ENCODE data around the gene RRM2. TPM values are rescaled to one million over a fixed set of nuclear protein-coding genes. Genes with fewer than 3 reads are reported as not detected.
"Not testable (repeated sequence)": the region's sequence is repeated elsewhere in the genome, so short reads cannot be mapped to it uniquely, and the experiment has no call there.

Gene RRM2
- total RNA-seq, 1 donor from 2014 or later = 5.4 TPM

GRCh38 chr2:10091182-10091888, 31.2 kb upstream of the RRM2 start:
- peak; percentile 54 for DNase-seq (ENCODE audit: low spot score)

- DNase-seq (ENCODE audit: low spot score) = not testable (repeated sequence)
Measured at GRCh38 chr2:10091889-10092244, 30.7 kb upstream of the RRM2 start.

DNA sequence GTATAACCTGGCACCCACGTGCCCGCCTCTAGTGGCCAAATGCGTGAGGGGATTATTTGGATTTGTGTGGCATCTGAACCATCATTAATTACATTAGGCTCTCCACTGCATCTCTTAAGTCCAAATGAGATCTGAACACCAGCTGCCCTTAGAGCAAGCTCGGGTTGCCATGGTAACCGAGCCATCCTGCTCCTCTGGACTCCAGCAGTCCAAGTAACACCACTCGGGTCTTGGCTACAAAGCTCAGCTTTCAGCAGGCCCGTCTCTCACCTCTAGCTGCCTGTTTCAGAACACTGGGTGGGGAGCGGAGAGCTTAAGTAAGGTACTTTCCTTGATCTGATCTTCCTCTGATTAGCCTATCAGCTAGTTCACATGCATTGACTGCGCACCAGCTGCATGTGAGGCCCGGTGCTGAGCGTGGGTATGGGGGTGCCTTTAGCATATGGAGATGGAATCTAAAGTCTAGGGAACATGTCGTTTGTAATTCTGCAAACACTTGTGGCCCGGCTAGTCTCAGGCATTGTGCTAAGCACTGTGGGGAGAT, 28.2 kb upstream of the RRM2 start:
- DNase-seq (ENCODE audit: low spot score) = no peak

GRCh38 chr2:10095175-10095574, 27.4 kb upstream of the RRM2 start:
- DNase-seq (ENCODE audit: low spot score) = no peak

- no peak for DNase-seq (ENCODE audit: low spot score)
Measured at GRCh38 chr2:10096641-10097040, 25.9 kb upstream of the RRM2 start.

- DNase-seq (ENCODE audit: low spot score) = peak; percentile 62
Measured at GRCh38 chr2:10097352-10098148, 25.0 kb upstream of the RRM2 start.

GRCh38 chr2:10101491-10101890, 21.0 kb upstream of the RRM2 start:
- DNase-seq (ENCODE audit: low spot score) = no peak

DNA sequence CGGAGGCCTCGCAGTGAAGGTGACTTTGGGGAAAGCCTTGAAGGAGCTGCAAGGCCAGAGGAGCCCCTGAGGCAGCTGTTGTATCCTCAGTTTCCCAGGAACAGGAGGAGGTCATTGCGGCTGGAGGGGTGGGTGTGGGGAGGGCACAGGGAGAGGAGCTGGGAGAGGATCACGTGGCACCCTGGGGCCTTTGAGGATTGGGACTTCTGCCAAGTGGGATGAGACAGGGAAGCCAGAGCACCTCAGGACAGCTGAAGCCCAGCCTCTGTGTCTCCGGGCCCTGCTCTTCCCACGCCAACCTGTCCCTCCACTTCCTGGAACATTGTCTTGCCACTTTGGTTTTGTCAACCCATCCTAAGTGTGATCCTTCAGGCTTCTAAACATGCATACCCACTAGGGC, 19.4 kb upstream of the RRM2 start:
- DNase-seq (ENCODE audit: low spot score) = no peak

GRCh38 chr2:10104906-10105305, 17.6 kb upstream of the RRM2 start:
- not testable (repeated sequence) for DNase-seq (ENCODE audit: low spot score)

GRCh38 chr2:10109311-10109710, 13.2 kb upstream of the RRM2 start:
- DNase-seq (ENCODE audit: low spot score) = no peak

DNA sequence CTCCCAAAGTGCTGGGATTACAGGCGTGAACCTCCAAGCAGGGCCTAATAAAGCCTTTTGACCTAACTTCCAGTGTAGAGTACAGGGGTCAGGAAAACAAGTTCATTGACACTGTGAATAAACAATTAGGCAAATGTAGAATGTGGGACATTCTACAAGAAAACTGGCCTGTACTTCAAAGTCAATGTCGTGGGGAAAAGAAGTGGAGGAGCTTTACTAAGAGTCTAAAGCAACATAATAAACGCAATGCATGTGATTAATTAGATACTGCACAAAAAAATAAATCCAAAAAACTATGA, 3.6 kb upstream of the RRM2 start:
- no peak for DNase-seq (ENCODE audit: low spot score)

- DNase-seq (ENCODE audit: low spot score) = no peak
Measured at GRCh38 chr2:10119601-10120157, 2.9 kb upstream of the RRM2 start.

- DNase-seq (ENCODE audit: low spot score) = peak; percentile 94
Measured at GRCh38 chr2:10120158-10120876, 2.2 kb upstream of the RRM2 start.

DNA sequence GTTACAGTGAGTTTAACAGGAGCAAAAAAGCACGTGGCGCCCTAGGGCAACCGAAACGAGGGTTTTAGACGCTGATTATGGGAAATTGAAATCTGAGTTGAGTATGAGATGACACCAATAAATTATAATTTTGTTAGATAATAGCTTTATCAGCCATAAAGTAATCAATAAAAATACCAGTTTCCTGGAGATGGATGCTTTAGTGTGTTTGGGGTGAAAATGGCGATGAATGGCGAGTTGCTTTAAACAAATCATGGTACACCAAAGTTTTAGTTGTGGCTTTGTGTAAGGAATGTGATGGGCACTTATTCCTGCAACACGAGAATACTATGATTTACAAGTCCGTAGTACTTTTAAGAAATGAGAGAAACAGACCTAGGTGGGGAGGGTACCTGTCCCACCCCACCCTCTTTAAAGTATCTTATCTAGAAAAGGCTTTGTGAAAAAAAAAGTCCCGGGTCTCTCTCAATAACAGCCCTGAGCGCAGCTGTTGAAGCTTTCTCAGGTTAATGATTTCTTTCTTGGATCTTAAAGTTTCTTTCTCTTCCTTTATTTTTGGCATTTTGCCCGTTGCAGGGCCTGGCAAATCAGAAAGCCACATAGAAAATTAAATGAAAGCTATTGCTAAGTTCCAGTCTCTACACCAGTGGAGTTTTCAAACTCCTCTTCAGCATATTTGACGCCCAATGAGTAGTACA, 1.5 kb upstream of the RRM2 start:
- no peak for DNase-seq (ENCODE audit: low spot score)

DNA sequence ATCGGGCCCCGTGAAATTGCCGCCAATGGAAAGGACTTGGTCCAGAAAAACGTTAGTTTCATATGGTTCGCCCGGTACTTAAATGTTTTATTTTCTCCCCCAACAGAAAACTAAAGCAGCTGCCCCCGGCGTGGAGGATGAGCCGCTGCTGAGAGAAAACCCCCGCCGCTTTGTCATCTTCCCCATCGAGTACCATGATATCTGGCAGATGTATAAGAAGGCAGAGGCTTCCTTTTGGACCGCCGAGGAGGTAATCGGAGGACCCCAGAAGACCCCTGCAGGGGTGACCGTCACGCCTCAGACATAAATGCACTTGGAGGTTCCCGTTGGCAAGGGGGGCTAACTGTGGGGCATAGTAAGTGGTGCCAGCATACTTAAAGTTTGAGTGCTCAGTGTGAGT, 742 bp downstream of the RRM2 start:
- no peak for DNase-seq (ENCODE audit: low spot score)

DNA sequence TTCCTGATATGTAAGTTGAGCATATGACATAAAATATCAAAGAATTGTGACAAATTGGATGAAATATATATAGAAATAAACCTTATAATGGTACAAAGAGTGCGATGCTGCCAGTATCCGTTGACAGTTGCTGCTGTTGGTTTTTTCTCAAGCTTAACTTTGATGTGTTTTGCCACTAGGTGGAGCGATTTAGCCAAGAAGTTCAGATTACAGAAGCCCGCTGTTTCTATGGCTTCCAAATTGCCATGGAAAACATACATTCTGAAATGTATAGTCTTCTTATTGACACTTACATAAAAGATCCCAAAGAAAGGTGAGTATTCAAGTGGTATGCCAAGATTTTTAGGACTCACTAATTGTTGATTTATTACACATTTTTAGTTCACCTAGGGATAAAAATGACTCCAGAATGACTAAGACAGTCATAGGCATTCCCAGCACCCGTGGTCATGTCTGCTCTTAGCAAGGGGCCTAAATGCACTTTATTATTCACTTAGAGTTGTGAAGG, 2.1 kb downstream of the RRM2 start:
- peak; percentile 71 for DNase-seq (ENCODE audit: low spot score)

DNA sequence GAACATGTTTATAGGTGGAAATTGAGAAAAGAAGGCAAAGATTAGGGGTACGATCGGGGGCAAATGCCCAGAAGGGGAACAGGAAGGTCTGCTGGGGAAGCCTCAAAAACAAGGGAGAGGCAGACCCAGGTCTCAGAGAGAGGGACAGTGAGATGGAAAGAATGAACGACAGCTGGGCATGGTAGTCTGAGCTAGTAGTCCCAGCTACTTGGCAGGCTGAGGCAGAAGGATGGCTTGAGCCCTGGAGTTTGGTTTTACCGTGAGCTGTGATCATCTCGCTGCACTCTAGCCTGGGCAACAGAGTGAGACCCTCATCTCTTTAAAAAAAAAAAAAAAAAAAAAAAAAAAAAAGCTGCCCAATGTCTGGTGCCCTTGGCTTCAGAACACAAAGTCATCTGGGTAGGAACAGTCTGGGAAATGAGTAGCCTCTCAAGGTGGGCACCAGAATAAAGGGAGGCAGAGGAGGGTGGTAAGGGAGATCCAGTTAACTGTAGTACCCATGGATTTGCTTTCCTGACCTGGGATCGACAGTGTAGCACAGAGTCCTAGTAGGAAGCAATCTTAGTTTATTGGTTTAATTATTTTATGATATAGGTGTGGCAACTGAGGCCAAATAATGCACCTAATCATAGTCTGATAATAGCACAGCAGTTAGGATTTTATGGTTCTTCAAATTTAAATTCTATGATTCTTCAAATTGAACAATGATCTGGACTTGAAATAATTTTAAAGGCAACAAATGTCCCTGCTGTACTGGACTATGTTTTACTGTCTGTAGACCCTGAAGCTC, 3.5 kb downstream of the RRM2 start:
- no peak for DNase-seq (ENCODE audit: low spot score)

DNA sequence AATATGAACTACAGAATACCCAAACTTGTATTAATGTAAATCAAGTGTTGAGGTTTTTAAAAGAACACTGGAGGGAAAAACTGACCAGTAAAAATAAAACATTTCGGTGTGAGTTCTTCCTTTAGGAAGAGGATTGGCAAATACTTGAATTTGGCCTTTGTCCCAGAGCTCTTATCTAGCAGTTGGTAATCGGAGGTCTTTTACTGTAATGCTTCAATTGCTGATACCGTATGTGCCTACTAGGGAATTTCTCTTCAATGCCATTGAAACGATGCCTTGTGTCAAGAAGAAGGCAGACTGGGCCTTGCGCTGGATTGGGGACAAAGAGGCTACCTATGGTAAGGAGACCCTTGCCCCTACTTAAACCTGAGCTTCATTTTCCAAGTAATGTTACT, 4.1 kb downstream of the RRM2 start:
- no peak for DNase-seq (ENCODE audit: low spot score)

DNA sequence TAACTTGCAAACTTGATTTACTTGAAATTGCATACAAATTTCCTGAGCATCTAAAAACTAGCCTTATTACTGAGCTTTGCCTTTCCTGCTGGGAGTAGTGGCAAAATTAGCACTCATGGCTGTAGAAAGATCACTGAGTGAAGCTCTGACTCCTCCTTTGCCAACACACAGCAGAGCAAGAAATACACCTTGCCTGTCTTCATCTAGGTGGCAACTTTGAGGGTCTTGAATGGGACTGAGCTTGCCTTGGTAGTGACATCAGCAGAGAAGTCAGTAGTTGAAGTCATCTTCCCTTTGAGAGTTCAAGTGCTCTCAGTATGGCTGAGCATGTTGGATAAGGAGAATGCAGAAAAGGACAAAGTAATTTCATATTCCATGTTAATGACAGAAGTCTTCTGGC, 5.9 kb downstream of the RRM2 start:
- no peak for DNase-seq (ENCODE audit: low spot score)

GRCh38 chr2:10129490-10129889, 7.0 kb downstream of the RRM2 start:
- DNase-seq (ENCODE audit: low spot score) = no peak
